Brain microvascular endothelial cell (primary cell): Measurements from ENCODE around the gene ADGRV1.
"Not testable (repeated sequence)": the region's sequence is repeated elsewhere in the genome, so short reads cannot be mapped to it uniquely, and the experiment has no call there.

Experiments
- DNase-seq: peaks from one replicate; pipeline ENCODE4 v3.0.0-alpha.2; 2020
- H3K27ac ChIP-seq: fragments of 250-450 bp; sonication (Bioruptor Pico); 2 replicates; pipeline ENCODE4 v1.5.1; 2020; ENCODE audit warnings: mild to moderate bottlenecking, moderate library complexity
- H3K27me3 ChIP-seq: fragments of 250-450 bp; sonication (Bioruptor Pico); replicated peaks from 2 replicates; pipeline ENCODE4 v1.5.1; 2020; ENCODE audit warnings: mild to moderate bottlenecking
- H3K36me3 ChIP-seq: fragments of 250-450 bp; sonication (Bioruptor Pico); replicated peaks from 2 replicates; pipeline ENCODE4 v1.5.1; 2020; ENCODE audit warnings: mild to moderate bottlenecking
- H3K4me3 ChIP-seq: 2 replicates; pipeline ENCODE4 v1.5.1; 2011; ENCODE audit warnings: low read depth, mild to moderate bottlenecking, control low read depth, low read length, moderate library complexity
- CTCF ChIP-seq: IDR thresholded peaks from 2 replicates; pipeline ENCODE4 v1.5.1; 2011; ENCODE audit warnings: low read depth, mild to moderate bottlenecking, moderate library complexity, low read length, control low read depth, inconsistent platforms; ENCODE audit errors: missing control alignments
- in situ Hi-C: cut with HindIII; loops from 2 replicates; pipeline ENCODE4 v1.10.0; 2017; ENCODE audit warnings: low sequenced_read_pairs, low pct_ligation_motif_present

Gene ADGRV1

GRCh38 chr5:90747175-90747574 is 188.6 kb downstream of the ADGRV1 start:
- peak; percentile 4 for DNase-seq
- in situ Hi-C loops, result no loop called here
- no peaks in the 10 kb centered on the region for H3K36me3 ChIP-seq
- no peak overlapping the region for H3K27ac ChIP-seq
- no peaks in the 10 kb centered on the region for H3K27me3 ChIP-seq
- no peak for TF ChIP-seq CTCF
- H3K4me3 ChIP-seq, result no peak overlapping the region

GRCh38 chr5:90747693-90748092 is 189.1 kb downstream of the ADGRV1 start:
- no peak overlapping the region for H3K4me3 ChIP-seq
- no peaks in the 10 kb centered on the region for H3K27me3 ChIP-seq
- TF ChIP-seq CTCF, result no peak
- DNase-seq, result no peak
- H3K27ac ChIP-seq, result no peak overlapping the region
- in situ Hi-C loops, result no loop called here
- no peaks in the 10 kb centered on the region for H3K36me3 ChIP-seq

- Histone ChIP-seq H3K36me3 (no peaks in the 10 kb centered on the region), H3K27ac (no peak overlapping the region), H3K27me3 (no peaks in the 10 kb centered on the region), H3K4me3 (no peak overlapping the region)
- no peak for DNase-seq
- TF ChIP-seq CTCF, result no peak
- in situ Hi-C loops, result no loop called here
These were observed 200.5 kb downstream of the ADGRV1 start for GRCh38 chr5:90759119-90759518.

GRCh38 chr5:90767710-90768109 is 209.1 kb downstream of the ADGRV1 start:
- no peak overlapping the region for H3K27ac ChIP-seq
- in situ Hi-C loops, result no loop called here
- TF ChIP-seq CTCF, result no peak
- no peak for DNase-seq
- H3K36me3 ChIP-seq, result no peaks in the 10 kb centered on the region
- H3K4me3 ChIP-seq, result no peak overlapping the region
- no peaks in the 10 kb centered on the region for H3K27me3 ChIP-seq

- H3K36me3 ChIP-seq, in situ Hi-C loops, H3K4me3 ChIP-seq, DNase-seq, H3K27ac ChIP-seq, H3K27me3 ChIP-seq: not testable (repeated sequence)
These were observed 211.5 kb downstream of the ADGRV1 start for GRCh38 chr5:90770006-90770541.

- in situ Hi-C loops, result no loop called here
- H3K36me3 ChIP-seq, result no peaks in the 10 kb centered on the region
- TF ChIP-seq CTCF, result no peak
- H3K4me3 ChIP-seq, result no peak overlapping the region
- no peak for DNase-seq
- no peak overlapping the region for H3K27ac ChIP-seq
- no peaks in the 10 kb centered on the region for H3K27me3 ChIP-seq
These were observed 219.4 kb downstream of the ADGRV1 start for GRCh38 chr5:90777959-90778358.
